NT2/D1 (cell line): ENCODE results near the gene KLF7.

Source experiments
- DNase-seq: peaks from one replicate; pipeline ENCODE4 v3.0.0-alpha.2; 2011; ENCODE audit warnings: low read depth, low spot score
- H3K27me3 ChIP-seq: 2 replicates; pipeline ENCODE4 v1.6.0; 2011; ENCODE audit warnings: mild to moderate bottlenecking; ENCODE audit not compliant: insufficient read length, insufficient read depth
- H3K36me3 ChIP-seq: 2 replicates; pipeline ENCODE4 v1.6.1; 2011; ENCODE audit warnings: mild to moderate bottlenecking, low read length, mixed read lengths; ENCODE audit not compliant: insufficient read depth, insufficient read length
- H3K4me1 ChIP-seq: 2 replicates; pipeline ENCODE4 v1.5.1; 2011; ENCODE audit not compliant: insufficient read depth, insufficient read length
- H3K4me3 ChIP-seq: 2 replicates; pipeline ENCODE4 v1.5.1; 2011; ENCODE audit warnings: low read depth; ENCODE audit not compliant: insufficient read length
- H3K9ac ChIP-seq: 2 replicates; pipeline ENCODE4 v1.6.0; 2011; ENCODE audit warnings: low read depth; ENCODE audit not compliant: insufficient read length
- H3K9me3 ChIP-seq: 2 replicates; pipeline ENCODE4 v1.5.1; 2011; ENCODE audit warnings: mild to moderate bottlenecking, low read length; ENCODE audit not compliant: insufficient read depth
- SUZ12 ChIP-seq: IDR thresholded peaks from 2 replicates; pipeline ENCODE4 v1.6.1; 2011; ENCODE audit not compliant: insufficient read length, insufficient read depth; ENCODE audit errors: extremely low read depth
- YY1 ChIP-seq: IDR thresholded peaks from 2 replicates; pipeline ENCODE4 v1.6.1; 2011; ENCODE audit not compliant: insufficient read length, insufficient read depth
- ZNF274 ChIP-seq: IDR thresholded peaks from 2 replicates; pipeline ENCODE4 v1.6.1; 2011; ENCODE audit warnings: mild to moderate bottlenecking, low read depth, low read length

KLF7 gene

GRCh38 chr2:207101984-207102383 is 63.8 kb downstream of the KLF7 start:
- no peaks in the 10 kb centered on the region for H3K4me1 ChIP-seq
- DNase-seq = no peak
- H3K9ac ChIP-seq = no peak overlapping the region
- H3K36me3 ChIP-seq = peaks cover 51% of the 10 kb centered on the region
- no peak for TF ChIP-seq SUZ12
- no peak for TF ChIP-seq YY1
- no peak for TF ChIP-seq ZNF274
- H3K27me3 ChIP-seq = no peaks in the 10 kb centered on the region
- H3K9me3 ChIP-seq = no peaks in the 10 kb centered on the region
- H3K4me3 ChIP-seq = no peak overlapping the region

- TF ChIP-seq YY1 (no peak), SUZ12 (no peak)
- Histone ChIP-seq H3K27me3 (no peaks in the 10 kb centered on the region), H3K9me3 (peaks cover 24% of the 10 kb centered on the region), H3K9ac (no peak overlapping the region), H3K4me1 (no peaks in the 10 kb centered on the region), H3K4me3 (no peak overlapping the region), H3K36me3 (peaks cover 28% of the 10 kb centered on the region)
- no peak for DNase-seq
Measured at GRCh38 chr2:207097278-207097677, 68.5 kb downstream of the KLF7 start.

GRCh38 chr2:207095963-207096362 is 69.8 kb downstream of the KLF7 start:
- Histone ChIP-seq H3K36me3 (peaks cover 29% of the 10 kb centered on the region), H3K4me3 (no peak overlapping the region), H3K9ac (no peak overlapping the region), H3K9me3 (peaks cover 33% of the 10 kb centered on the region), H3K4me1 (no peaks in the 10 kb centered on the region), H3K27me3 (no peaks in the 10 kb centered on the region)
- DNase-seq = no peak
- TF ChIP-seq SUZ12 (no peak), YY1 (no peak), ZNF274 (no peak)

- no peak overlapping the region for H3K9ac ChIP-seq
- no peak overlapping the region for H3K4me3 ChIP-seq
- H3K27me3 ChIP-seq = no peaks in the 10 kb centered on the region
- no peaks in the 10 kb centered on the region for H3K4me1 ChIP-seq
- peak; percentile 35 for DNase-seq
- H3K36me3 ChIP-seq = peaks cover 38% of the 10 kb centered on the region
- TF ChIP-seq YY1 (no peak), ZNF274 (no peak), SUZ12 (no peak)
- peaks cover 33% of the 10 kb centered on the region for H3K9me3 ChIP-seq
Measured at GRCh38 chr2:207093234-207093633, 72.5 kb downstream of the KLF7 start.

GRCh38 chr2:207092818-207093217 is 72.9 kb downstream of the KLF7 start:
- no peaks in the 10 kb centered on the region for H3K4me1 ChIP-seq

GRCh38 chr2:207091928-207092327 is 73.8 kb downstream of the KLF7 start:
- DNase-seq = no peak
- no peaks in the 10 kb centered on the region for H3K4me1 ChIP-seq
- TF ChIP-seq ZNF274 (no peak), YY1 (no peak), SUZ12 (no peak)
- H3K9me3 ChIP-seq = peaks cover 33% of the 10 kb centered on the region
- peaks cover 50% of the 10 kb centered on the region for H3K36me3 ChIP-seq
- no peak overlapping the region for H3K9ac ChIP-seq
- H3K27me3 ChIP-seq = no peaks in the 10 kb centered on the region
- no peak overlapping the region for H3K4me3 ChIP-seq

More at GRCh38 chr2:207092818-207093217, 72.9 kb downstream of the KLF7 start:
- peaks cover 33% of the 10 kb centered on the region for H3K9me3 ChIP-seq
- no peak for TF ChIP-seq YY1
- TF ChIP-seq SUZ12 = no peak
- no peak for TF ChIP-seq ZNF274
- no peak overlapping the region for H3K9ac ChIP-seq
- no peaks in the 10 kb centered on the region for H3K27me3 ChIP-seq
- H3K4me3 ChIP-seq = no peak overlapping the region
- H3K36me3 ChIP-seq = peaks cover 42% of the 10 kb centered on the region
- DNase-seq = no peak

- Histone ChIP-seq H3K27me3 (no peaks in the 10 kb centered on the region), H3K4me1 (no peaks in the 10 kb centered on the region), H3K9me3 (peaks cover 33% of the 10 kb centered on the region), H3K4me3 (no peak overlapping the region), H3K9ac (no peak overlapping the region), H3K36me3 (peaks cover 52% of the 10 kb centered on the region)
- no peak for DNase-seq
- TF ChIP-seq SUZ12 (no peak), YY1 (no peak)
Measured at GRCh38 chr2:207091176-207091575, 74.6 kb downstream of the KLF7 start.

- no peaks in the 10 kb centered on the region for H3K27me3 ChIP-seq
- no peak for DNase-seq
- H3K9me3 ChIP-seq = peaks cover 33% of the 10 kb centered on the region
- TF ChIP-seq ZNF274 = no peak
- TF ChIP-seq YY1 = no peak
- TF ChIP-seq SUZ12 = no peak
- H3K4me3 ChIP-seq = no peak overlapping the region
- no peaks in the 10 kb centered on the region for H3K4me1 ChIP-seq
- no peak overlapping the region for H3K9ac ChIP-seq
- H3K36me3 ChIP-seq = peaks cover 56% of the 10 kb centered on the region
Measured at GRCh38 chr2:207090389-207090788, 75.4 kb downstream of the KLF7 start.
